Embryonic facial prominence (tissue), 1 donor: ENCODE results near the gene POMZP3.
"Not testable (repeated sequence)": the region's sequence is repeated elsewhere in the genome, so short reads cannot be mapped to it uniquely, and the experiment has no call there.

Experiments used
- DNase-seq: peaks from one replicate; pipeline ENCODE4 v3.0.0-alpha.2; 2016; ENCODE audit errors: extremely low spot score

The POMZP3 gene

GRCh38 chr7:76588586-76588985 lies 38.5 kb downstream of the POMZP3 start:
- not testable (repeated sequence) for DNase-seq

- not testable (repeated sequence) for DNase-seq
Observed at GRCh38 chr7:76586585-76587315, 40.3 kb downstream of the POMZP3 start.

- DNase-seq: not testable (repeated sequence)
Observed at GRCh38 chr7:76583636-76584281, 43.3 kb downstream of the POMZP3 start.

- not testable (repeated sequence) for DNase-seq
Observed at GRCh38 chr7:76582848-76583631, 44.0 kb downstream of the POMZP3 start.

GRCh38 chr7:76575919-76576655 lies 51.0 kb downstream of the POMZP3 start:
- not testable (repeated sequence) for DNase-seq

GRCh38 chr7:76575431-76575830 lies 51.6 kb downstream of the POMZP3 start:
- not testable (repeated sequence) for DNase-seq

GRCh38 chr7:76572296-76572695 lies 54.8 kb downstream of the POMZP3 start:
- not testable (repeated sequence) for DNase-seq

GRCh38 chr7:76570324-76570775 lies 56.7 kb downstream of the POMZP3 start:
- not testable (repeated sequence) for DNase-seq

- DNase-seq: not testable (repeated sequence)
Observed at GRCh38 chr7:76568742-76569141, 58.3 kb downstream of the POMZP3 start.

GRCh38 chr7:76567753-76568152 lies 59.3 kb downstream of the POMZP3 start:
- not testable (repeated sequence) for DNase-seq

GRCh38 chr7:76567311-76567710 lies 59.8 kb downstream of the POMZP3 start:
- not testable (repeated sequence) for DNase-seq

GRCh38 chr7:76565001-76565400 lies 62.1 kb downstream of the POMZP3 start:
- not testable (repeated sequence) for DNase-seq

GRCh38 chr7:76561342-76561741 lies 65.7 kb downstream of the POMZP3 start:
- DNase-seq: not testable (repeated sequence)

GRCh38 chr7:76560157-76560556 lies 66.9 kb downstream of the POMZP3 start:
- DNase-seq: not testable (repeated sequence)
